Neural progenitor cell (in vitro differentiated cells): ENCODE results near the gene GPHN. TPM values are rescaled to one million over a fixed set of nuclear protein-coding genes. Genes with fewer than 3 reads are reported as not detected.

ENCODE experiments used
- DNase-seq: peaks from one replicate; pipeline ENCODE4 v3.0.0-alpha.2; 2016; ENCODE audit warnings: low spot score
- H2AFZ ChIP-seq: fragments of 200-600 bp; sonication (generic); replicated peaks from 2 replicates; pipeline ENCODE4 v1.6.1; 2016; ENCODE audit warnings: antibody characterized with exemption
- H3F3A ChIP-seq: fragments of 200-600 bp; sonication (generic); 2 replicates; pipeline ENCODE4 v1.6.1; 2016; ENCODE audit warnings: antibody characterized with exemption, low read depth
- H3K27ac ChIP-seq: fragments of 200-600 bp; sonication (generic); 2 replicates; pipeline ENCODE4 v1.5.1; 2016; ENCODE audit warnings: mild to moderate bottlenecking
- H3K27me3 ChIP-seq: fragments of 200-600 bp; sonication (generic); 2 replicates; pipeline ENCODE4 v1.6.1; 2016; ENCODE audit warnings: mild to moderate bottlenecking, moderate library complexity
- H3K36me3 ChIP-seq: fragments of 200-600 bp; sonication (generic); 2 replicates; pipeline ENCODE4 v1.5.1; 2016
- H3K4me1 ChIP-seq: fragments of 200-600 bp; sonication (generic); 2 replicates; pipeline ENCODE4 v1.6.1; 2016; ENCODE audit warnings: mixed run types
- H3K4me2 ChIP-seq: fragments of 200-600 bp; sonication (generic); 2 replicates; pipeline ENCODE4 v1.6.1; 2016
- H3K4me3 ChIP-seq: fragments of 200-600 bp; sonication (generic); 2 replicates; pipeline ENCODE4 v1.5.1; 2016
- H3K79me2 ChIP-seq: fragments of 200-600 bp; sonication (generic); 2 replicates; pipeline ENCODE4 v1.6.1; 2016; ENCODE audit warnings: low read depth
- H3K9ac ChIP-seq: fragments of 200-600 bp; sonication (generic); 2 replicates; pipeline ENCODE4 v1.6.1; 2016
- H3K9me3 ChIP-seq: fragments of 200-600 bp; sonication (generic); 2 replicates; pipeline ENCODE4 v1.5.1; 2016; ENCODE audit warnings: low read depth
- H4K20me1 ChIP-seq: fragments of 200-600 bp; sonication (generic); 2 replicates; pipeline ENCODE4 v1.6.1; 2016; ENCODE audit warnings: low read depth
- H3K27ac Mint-ChIP-seq: 3 replicates; pipeline ENCODE4 v1.8.0; 2021; ENCODE audit warnings: mixed read lengths
- H3K27me3 Mint-ChIP-seq: 2 replicates; pipeline ENCODE4 v1.8.0; 2022; ENCODE audit warnings: low read depth, mild to moderate bottlenecking, inconsistent platforms, moderate library complexity, mixed read lengths; ENCODE audit not compliant: insufficient read depth
- H3K36me3 Mint-ChIP-seq: 3 replicates; pipeline ENCODE4 v1.8.0; 2021; ENCODE audit warnings: mixed read lengths
- H3K4me1 Mint-ChIP-seq: 3 replicates; pipeline ENCODE4 v1.8.0; 2021; ENCODE audit warnings: mixed read lengths
- H3K4me3 Mint-ChIP-seq: 3 replicates; pipeline ENCODE4 v1.8.0; 2021; ENCODE audit warnings: mild to moderate bottlenecking, moderate library complexity, mixed read lengths
- H3K9me3 Mint-ChIP-seq: 3 replicates; pipeline ENCODE4 v1.8.0; 2020; ENCODE audit warnings: mixed read lengths
- CTCF ChIP-seq: fragments of 200-600 bp; sonication (generic); IDR thresholded peaks from 2 replicates; pipeline ENCODE4 v1.5.1; 2017; ENCODE audit warnings: antibody characterized with exemption, mild to moderate bottlenecking
- EZH2 ChIP-seq: fragments of 200-600 bp; sonication (generic); IDR thresholded peaks from 2 replicates; pipeline ENCODE4 v1.6.1; 2017; ENCODE audit warnings: antibody characterized with exemption, mild to moderate bottlenecking, moderate library complexity
- EZH2phosphoT487 ChIP-seq: fragments of 200-600 bp; sonication (generic); IDR thresholded peaks from 2 replicates; pipeline ENCODE4 v1.6.1; 2017; ENCODE audit warnings: antibody characterized with exemption
- total RNA-seq: library from RNA; depleted of rRNA; stranded (reverse); fragments of >200 nt; gene quantifications from 2 replicates; pipeline ENCODE4 v1.2.3, GENCODE V29; 2015; ENCODE audit warnings: low replicate concordance

GPHN gene
- total RNA-seq, 1 donor from 2014 or later = 42.9 TPM

GRCh38 chr14:66503532-66503931, 4.4 kb upstream of the GPHN start:
- H3K4me3 ChIP-seq = no peak overlapping the region
- no peak for TF ChIP-seq CTCF
- TF ChIP-seq EZH2 = no peak
- no peak for TF ChIP-seq EZH2phosphoT487
- H3K36me3 ChIP-seq = no peaks in the 10 kb centered on the region
- H3K9me3 ChIP-seq = no peaks in the 10 kb centered on the region
- peaks cover under 1% of the 10 kb centered on the region for H4K20me1 ChIP-seq
- H3K27ac ChIP-seq = no peak overlapping the region
- no peak for DNase-seq
- Mint-ChIP-seq H3K27me3 (peaks cover 3% of the 10 kb centered on the region), H3K4me1 (peaks cover 5% of the 10 kb centered on the region), H3K27ac (no peak overlapping the region), H3K4me3 (no peak overlapping the region), H3K36me3 (no peaks in the 10 kb centered on the region), H3K9me3 (no peaks in the 10 kb centered on the region)
- no peak overlapping the region for H3K9ac ChIP-seq
- H3K4me1 ChIP-seq = peaks cover 7% of the 10 kb centered on the region
- H3K79me2 ChIP-seq = no peaks in the 10 kb centered on the region
- peaks cover 16% of the 10 kb centered on the region for H3F3A ChIP-seq
- no peaks in the 10 kb centered on the region for H3K27me3 ChIP-seq
- H3K4me2 ChIP-seq = no peak overlapping the region
- no peak overlapping the region for H2AFZ ChIP-seq

GRCh38 chr14:66507181-66507721, 696 bp upstream of the GPHN start:
- peaks cover 14% of the 10 kb centered on the region for H3K4me1 ChIP-seq
- H3K4me3 ChIP-seq = peak overlapping the region; percentile 87
- H3K27me3 Mint-ChIP-seq = peaks cover 3% of the 10 kb centered on the region
- no peaks in the 10 kb centered on the region for H3K9me3 ChIP-seq
- H3K27me3 ChIP-seq = peaks cover 28% of the 10 kb centered on the region
- H3K4me2 ChIP-seq = peak overlapping the region; percentile 99
- H3K36me3 ChIP-seq = no peaks in the 10 kb centered on the region
- H3F3A ChIP-seq = peaks cover 21% of the 10 kb centered on the region
- H3K4me3 Mint-ChIP-seq = peak overlapping the region; percentile 95
- peak overlapping the region; percentile 95 for H2AFZ ChIP-seq
- no peak for DNase-seq
- peak overlapping the region; percentile 24 for H3K9ac ChIP-seq
- H3K27ac ChIP-seq = peak overlapping the region; percentile 61
- peaks cover 15% of the 10 kb centered on the region for H3K4me1 Mint-ChIP-seq
- peak overlapping the region; percentile 87 for H3K27ac Mint-ChIP-seq
- no peaks in the 10 kb centered on the region for H3K36me3 Mint-ChIP-seq
- TF ChIP-seq EZH2phosphoT487 (no peak), CTCF (no peak)
- peaks cover 34% of the 10 kb centered on the region for H3K79me2 ChIP-seq
- H3K9me3 Mint-ChIP-seq = no peaks in the 10 kb centered on the region
- H4K20me1 ChIP-seq = peaks cover 37% of the 10 kb centered on the region

GRCh38 chr14:66508547-66508845, 549 bp downstream of the GPHN start:
- TF ChIP-seq EZH2 (no peak), CTCF (no peak), EZH2phosphoT487 (no peak)
- Histone ChIP-seq H3K27me3 (peaks cover 28% of the 10 kb centered on the region), H4K20me1 (peaks cover 43% of the 10 kb centered on the region), H3K4me3 (peak overlapping the region; percentile 87), H3K4me1 (peaks cover 14% of the 10 kb centered on the region), H3K9me3 (no peaks in the 10 kb centered on the region), H2AFZ (peak overlapping the region; percentile 99), H3K9ac (peak overlapping the region; percentile 49), H3K4me2 (peak overlapping the region; percentile 99), H3K27ac (peak overlapping the region; percentile 80), H3K79me2 (peaks cover 46% of the 10 kb centered on the region), H3K36me3 (no peaks in the 10 kb centered on the region), H3F3A (peaks cover 21% of the 10 kb centered on the region)
- Mint-ChIP-seq H3K4me1 (peaks cover 15% of the 10 kb centered on the region), H3K4me3 (peak overlapping the region; percentile 95), H3K27me3 (peaks cover 3% of the 10 kb centered on the region), H3K36me3 (no peaks in the 10 kb centered on the region), H3K9me3 (no peaks in the 10 kb centered on the region), H3K27ac (peak overlapping the region; percentile 53)
- no peak for DNase-seq
